ENCODE results near the gene SLC35G3.
A peak's percentile ranks its signal among the peaks of the same experiment; 100 is the strongest.
"Not testable (repeated sequence)": the region's sequence is repeated elsewhere in the genome, so short reads cannot be mapped to it uniquely, and the experiment has no call there.

SLC35G3 gene

GRCh38 chr17:35194001-35194400 is at the start of gene SLC35G3:
Gene SLC35G3 (minus strand): TSS chr17:35194393. CDS start chr17:35194307, 86 bp downstream.
- not testable (repeated sequence) for DNase-seq

DNA sequence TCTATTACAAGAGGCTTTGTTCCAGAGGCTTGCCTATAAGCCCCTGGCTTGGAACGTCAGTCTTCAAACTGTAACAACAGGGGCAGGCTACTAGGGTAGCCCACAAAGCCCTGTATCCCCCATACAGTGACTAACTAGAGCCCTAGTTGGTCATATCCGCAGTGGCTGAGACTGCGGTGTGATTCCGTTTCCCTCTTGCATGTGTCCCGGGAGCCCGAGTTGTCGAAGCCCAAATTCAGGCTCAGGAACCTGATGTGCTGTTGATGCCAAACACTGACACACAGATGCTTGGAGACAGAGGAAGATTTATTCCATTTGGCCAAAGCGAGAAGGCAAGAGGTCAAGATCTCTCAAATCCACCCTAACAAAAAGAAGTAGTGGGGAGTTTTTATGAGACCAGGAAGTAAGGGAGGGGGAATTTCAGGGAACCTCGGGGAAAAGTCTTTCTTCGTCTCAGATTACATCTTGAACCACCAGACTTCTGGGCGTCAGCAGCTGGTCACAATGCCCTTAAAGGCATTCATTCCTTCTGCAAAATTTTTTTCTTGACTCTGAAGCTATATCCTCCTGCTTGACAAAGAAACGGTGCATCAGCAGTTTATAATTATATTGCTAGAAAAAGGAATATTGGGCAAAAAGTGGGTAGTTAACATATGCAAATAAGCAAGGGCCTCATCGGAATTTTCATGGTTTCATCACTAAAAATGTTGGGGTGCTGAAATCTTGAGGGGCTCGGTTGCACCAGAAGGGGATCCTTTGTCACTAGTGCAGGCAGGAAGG is 49.6 kb upstream of the SLC35G3 start:
- DNase-seq = peak; percentile 71

DNA sequence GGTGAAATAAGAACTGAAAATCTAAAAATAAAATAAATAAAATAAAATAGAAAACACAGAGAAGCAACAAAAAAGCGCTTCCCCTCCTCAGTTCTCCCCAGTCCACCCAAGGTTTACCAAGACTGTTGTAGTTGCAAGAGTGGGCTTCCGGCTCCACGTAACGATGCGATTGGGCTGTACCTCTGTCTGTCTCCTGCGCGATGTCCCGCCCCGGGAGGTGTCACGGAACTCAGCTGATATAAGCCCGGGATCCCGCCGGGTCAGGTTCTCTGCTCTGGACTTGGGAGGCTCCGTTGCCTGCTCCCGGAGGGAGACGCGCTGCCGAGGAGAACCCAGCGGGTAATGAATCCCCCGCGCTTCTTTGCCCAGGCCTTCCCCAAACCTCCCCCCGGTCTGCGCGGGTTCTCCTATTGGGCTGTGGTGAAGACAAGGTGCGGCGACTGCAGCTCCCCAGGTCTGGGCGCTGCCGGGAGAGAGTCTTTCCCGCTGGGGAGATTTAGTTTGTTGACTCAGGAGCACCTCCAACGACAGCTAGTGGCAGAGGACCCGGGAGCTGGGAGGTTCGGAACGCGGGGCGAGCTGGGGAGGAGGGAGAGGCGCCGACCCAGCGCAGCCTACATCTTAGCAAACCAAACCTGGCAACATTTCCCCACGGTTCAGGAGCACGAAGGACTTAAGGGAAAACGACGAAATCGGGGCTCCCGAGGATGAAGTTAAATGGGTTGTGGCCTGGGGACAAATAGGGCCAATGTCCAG is 48.8 kb upstream of the SLC35G3 start, which contains the start of gene SLFN5:
SLFN5 (plus strand) TSS at position 268 of the 756 bp plus-strand sequence. CDS start 15,619 bp downstream, outside the sequence.
- DNase-seq = peak; percentile 96

DNA sequence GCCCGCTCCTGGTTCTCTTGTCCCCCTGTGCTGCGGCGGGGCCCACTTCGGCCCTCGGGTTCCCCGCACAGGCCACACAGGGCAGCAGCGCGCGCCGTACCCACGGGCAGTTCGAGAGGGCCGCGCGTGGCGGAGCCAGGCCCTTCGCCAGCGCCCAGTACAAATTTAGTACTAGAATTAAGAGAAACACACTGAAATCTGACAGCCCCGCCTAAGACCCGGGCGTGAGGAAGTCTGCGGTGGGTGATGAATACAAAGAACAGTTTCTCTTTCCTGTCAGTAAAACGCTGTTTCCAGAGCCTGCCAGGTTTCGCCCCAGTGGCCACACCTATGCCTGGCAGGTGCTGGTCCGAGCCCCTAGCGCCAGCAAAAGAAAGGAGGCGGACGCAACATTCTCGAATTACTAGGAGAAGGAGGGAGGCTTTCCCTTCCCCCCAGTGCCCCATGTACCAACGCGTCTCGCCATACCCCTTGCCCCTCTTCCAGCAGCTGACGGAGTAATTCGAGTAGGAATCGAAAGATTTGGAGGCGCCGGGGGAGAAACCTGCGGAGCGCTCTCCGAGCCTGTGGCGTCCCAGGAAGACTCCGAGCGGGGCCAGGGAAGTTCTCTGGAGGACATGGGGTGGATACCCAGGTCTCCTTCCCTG is 48.1 kb upstream of the SLC35G3 start:
- DNase-seq = peak; percentile 87

- DNase-seq = peak; percentile 73
Observed at GRCh38 chr17:35241520-35241919, 47.3 kb upstream of the SLC35G3 start.

GRCh38 chr17:35240861-35241260 is 46.7 kb upstream of the SLC35G3 start:
- DNase-seq = no peak

GRCh38 chr17:35239823-35240222 is 45.6 kb upstream of the SLC35G3 start:
- DNase-seq = no peak

DNA sequence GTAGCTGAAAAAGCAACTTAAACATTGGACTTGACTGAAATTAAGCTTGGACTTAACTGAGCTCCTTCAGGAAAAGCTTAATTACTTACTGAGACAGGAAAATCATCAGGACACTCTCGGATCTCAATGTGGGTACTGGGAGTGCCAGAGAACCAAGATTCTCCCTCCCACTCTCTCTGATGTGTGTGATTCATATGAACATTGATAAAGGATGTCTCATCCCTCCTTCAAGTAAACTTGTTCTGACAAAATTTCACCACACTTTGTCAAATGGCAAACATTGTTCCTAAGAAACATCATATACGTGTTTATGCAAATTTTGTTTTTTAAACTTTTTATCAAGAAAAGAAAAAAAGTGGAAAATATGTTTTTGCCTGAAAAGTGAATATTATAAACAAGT is 44.6 kb upstream of the SLC35G3 start:
- peak; percentile 29 for DNase-seq

- no peak for DNase-seq
Observed at GRCh38 chr17:35236821-35237220, 42.6 kb upstream of the SLC35G3 start.

DNA sequence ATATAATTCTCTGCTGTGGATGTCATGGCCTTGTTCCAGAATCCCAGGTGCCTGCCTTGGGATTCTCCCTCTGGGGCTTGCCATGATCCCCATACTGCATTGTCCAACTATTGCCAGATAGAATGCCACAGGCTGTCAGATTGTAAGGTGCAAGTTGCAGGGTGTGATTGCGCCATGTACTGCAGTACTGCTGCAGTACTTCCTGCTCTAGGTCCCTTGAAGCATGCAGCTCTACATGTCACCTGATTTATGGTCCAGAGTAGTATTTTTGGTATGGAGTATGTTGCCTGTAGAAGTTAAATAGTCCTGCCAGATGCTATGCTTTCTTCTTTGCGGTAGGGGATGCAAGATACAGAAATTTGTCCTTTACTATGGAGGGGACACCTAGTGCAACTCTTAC is 41.7 kb upstream of the SLC35G3 start:
- DNase-seq = peak; percentile 45

DNA sequence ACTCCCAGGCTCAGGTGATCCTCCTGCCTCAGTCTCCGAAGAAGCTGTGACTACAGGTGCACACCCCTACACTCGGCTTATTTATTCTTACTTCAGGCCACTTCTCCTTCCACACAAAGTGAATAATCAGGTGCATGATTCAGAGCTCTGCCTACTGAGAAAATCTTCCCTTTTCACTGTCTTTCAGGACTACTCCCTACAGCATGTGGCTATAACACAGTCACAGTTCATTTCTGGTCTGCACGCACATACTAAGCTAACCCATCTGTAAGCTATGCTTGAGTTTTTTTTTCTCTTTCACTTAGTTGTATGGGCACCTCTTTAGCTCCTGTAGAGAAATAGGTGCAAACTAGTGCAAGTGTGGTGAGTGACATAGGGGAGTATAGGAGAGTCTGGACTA is 41.1 kb upstream of the SLC35G3 start:
- peak; percentile 24 for DNase-seq

- not testable (repeated sequence) for DNase-seq
Observed at GRCh38 chr17:35234315-35234714, 40.1 kb upstream of the SLC35G3 start.

- no peak for DNase-seq
Observed at GRCh38 chr17:35229638-35230037, 35.4 kb upstream of the SLC35G3 start.

GRCh38 chr17:35227546-35227945 is 33.4 kb upstream of the SLC35G3 start:
- no peak for DNase-seq

DNA sequence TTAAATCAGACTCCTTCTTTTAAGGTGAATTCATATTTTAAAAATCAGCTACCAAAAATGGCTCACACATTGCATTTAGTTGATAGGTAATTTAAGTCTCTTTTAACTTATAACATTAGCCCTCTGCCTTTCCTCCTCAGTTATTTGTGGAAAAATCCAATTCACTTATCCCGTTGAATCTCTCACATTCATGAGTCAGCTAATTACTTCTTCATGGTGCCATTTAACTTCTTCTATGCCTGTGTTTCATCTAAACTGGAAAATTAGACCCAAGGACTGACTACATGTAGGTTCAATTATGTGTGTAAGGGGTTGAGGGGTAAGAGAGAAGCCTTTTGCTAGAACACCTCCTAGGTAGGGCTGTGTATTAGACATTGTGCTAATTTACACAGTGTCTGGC is 30.2 kb upstream of the SLC35G3 start:
- no peak for DNase-seq

DNA sequence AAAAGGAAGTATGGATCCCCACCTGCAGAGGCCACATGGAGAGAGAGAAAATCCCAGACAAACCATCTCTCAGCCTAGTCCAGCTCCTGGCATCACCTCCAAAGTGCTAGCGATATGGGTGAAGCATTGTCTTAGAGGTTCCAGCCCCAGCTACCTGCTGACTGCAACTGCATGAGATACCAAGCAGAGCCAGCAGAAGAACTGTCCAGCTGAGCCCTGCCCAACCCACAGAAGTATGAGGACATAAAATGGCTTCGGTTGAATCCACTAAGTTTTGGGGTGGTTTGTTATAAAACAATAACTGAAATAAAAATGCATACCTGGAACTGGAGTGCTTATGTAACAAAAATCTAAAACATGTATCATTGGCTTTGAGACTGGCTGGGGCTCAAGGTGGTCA is 28.3 kb upstream of the SLC35G3 start:
- DNase-seq = no peak

DNA sequence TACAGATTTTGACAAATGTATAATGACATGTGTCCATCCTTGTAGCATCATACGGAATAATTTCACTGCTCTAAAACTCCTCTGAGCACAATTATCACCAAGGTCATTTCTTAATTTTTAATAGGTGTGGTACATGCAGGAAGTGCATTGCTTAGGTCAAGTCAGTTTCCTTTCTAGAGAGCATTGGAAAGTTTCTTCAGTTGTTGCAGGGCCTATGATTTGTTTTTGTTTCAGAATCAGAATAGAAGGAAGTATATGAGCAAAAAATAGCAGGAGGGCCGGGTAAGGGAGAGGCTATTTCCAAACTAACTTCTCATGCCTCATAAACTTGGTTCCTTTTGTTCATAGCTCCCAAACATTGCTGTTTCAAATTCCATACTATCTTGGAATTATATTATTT is 24.7 kb upstream of the SLC35G3 start:
- DNase-seq = no peak

DNA sequence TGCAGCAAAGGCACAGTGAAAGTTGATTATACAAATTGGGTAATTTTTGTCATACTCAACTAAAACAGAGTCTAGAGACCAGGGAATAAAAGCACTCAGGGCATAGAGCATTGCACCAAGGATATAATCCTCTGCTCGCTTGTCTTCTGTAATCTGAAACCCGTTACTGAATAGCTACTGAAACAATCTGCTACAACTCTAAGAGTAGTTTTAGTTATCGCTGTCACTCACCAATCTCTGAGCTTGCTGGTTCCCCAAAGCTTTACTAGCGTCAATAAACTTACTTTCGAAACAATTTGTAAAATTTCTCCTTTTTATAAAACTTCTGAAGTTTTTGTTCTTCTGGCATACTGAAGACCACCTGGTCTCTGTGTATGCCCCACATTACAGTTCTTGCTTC is 22.9 kb upstream of the SLC35G3 start:
- no peak for DNase-seq

- DNase-seq = peak; percentile 62
Observed at GRCh38 chr17:35214631-35215273, 20.6 kb upstream of the SLC35G3 start.

- peak; percentile 52 for DNase-seq
Observed at GRCh38 chr17:35214192-35214591, 20.0 kb upstream of the SLC35G3 start.

DNA sequence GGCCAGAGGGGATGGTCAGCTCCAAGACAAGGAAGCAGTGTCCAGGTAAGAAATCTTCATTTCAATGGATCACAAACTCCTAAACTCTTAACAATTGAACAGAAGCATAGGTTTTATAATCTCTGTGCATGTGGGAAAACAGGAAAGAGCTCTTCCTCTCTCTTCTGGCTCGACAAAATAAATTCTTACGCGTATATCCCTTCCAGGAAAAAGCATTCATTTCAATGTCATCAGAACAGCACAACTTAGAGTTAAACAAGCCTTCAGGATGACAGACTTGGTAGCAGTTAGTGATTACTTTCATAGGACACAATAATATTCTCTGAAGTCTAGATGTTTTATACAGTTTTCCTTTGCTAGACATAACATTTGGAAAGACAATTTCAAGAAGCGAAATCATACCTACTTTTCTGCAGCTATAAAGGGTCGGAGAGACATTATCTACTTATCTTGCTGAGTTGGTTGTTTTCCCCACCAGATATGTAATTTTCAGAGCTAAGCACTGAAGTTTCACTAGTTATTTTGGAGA is 19.3 kb upstream of the SLC35G3 start:
- no peak for DNase-seq

GRCh38 chr17:35212668-35213067 is 18.5 kb upstream of the SLC35G3 start:
- DNase-seq = peak; percentile 27

DNA sequence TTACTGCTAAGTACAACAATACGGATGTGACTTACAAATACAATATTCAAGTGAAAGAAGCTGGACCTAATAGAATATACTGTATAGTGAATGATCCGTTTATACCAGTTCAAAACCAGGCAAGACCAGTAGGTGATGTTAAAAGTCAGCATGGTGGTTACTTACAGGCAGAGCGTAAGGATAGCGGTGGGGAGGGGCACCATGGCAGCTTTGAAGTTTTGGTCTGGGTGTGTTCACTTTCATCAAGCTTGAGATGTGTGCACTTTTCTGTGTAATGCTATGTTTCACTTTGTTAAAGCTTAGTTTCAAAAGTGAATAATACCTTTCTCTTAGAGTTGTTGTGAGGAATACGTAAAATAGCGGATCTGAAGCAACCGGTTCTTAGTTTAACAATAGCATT is 16.5 kb upstream of the SLC35G3 start:
- peak; percentile 73 for DNase-seq
